A549 (cell line): ENCODE results near the gene C2CD2. TPM values are rescaled to one million over a fixed set of nuclear protein-coding genes. Genes with fewer than 3 reads are reported as not detected.
A peak's percentile ranks its signal among the peaks of the same experiment; 100 is the strongest.

Experiments used
- ATAC-seq, 2 experiments: fragments of 200-7000 bp in 1 of 2; fragments of >200 bp in 1 of 2; cut with Nextera tagmentation in 1 of 2; cut with Tn5 transposase in 1 of 2; 3 replicates each; pipeline versions ENCODE4 v1.8.0 to v1.9.1; 2018 to 2020; ENCODE audit warnings: mild to moderate bottlenecking in 1 of 2, moderate library complexity in 1 of 2
- CTCF ChIA-PET: fragments of 300-600 bp; sonication (Branson Sonifier 250); formaldehyde crosslinking; extraction: SDS; loops from one replicate; lab custom pipeline; 2021; ENCODE audit warnings: antibody characterized with exemption, inconsistent platforms; lab: Yijun Ruan, JAX
- POLR2A ChIA-PET: fragments of 350-600 bp; formaldehyde crosslinking; extraction: SDS; loops from one replicate; lab custom pipeline; 2021; ENCODE audit warnings: antibody characterized with exemption, inconsistent platforms; lab: Yijun Ruan, JAX
- DNase-seq, 2 experiments: peaks; one replicate each; pipeline versions ENCODE4 v3.0.0 to v3.0.0-alpha.2; 2011 to 2016; ENCODE audit warnings: low read depth in 1 of 2, low spot score in 1 of 2
- FAIRE-seq: peaks from 2 replicates; lab custom pipeline; 2011; peaks lifted over from hg19 to GRCh38; lab: Jason Lieb, UNC
- H3K27ac ChIP-seq, 2 experiments: fragments of >200 bp; sonication (Bioruptor Twin); formaldehyde crosslinking; 3 replicates each; pipeline ENCODE4 v1.5.1; 2016 to 2017
- H3K4me1 ChIP-seq: fragments of >200 bp; sonication (Bioruptor Twin); formaldehyde crosslinking; 3 replicates; pipeline ENCODE4 v1.6.1; 2016
- H3K4me2 ChIP-seq: fragments of >200 bp; sonication (Bioruptor Twin); formaldehyde crosslinking; 3 replicates; pipeline ENCODE4 v1.6.1; 2016
- H3K4me3 ChIP-seq: fragments of >200 bp; sonication (Bioruptor Twin); formaldehyde crosslinking; 3 replicates; pipeline ENCODE4 v1.5.1; 2016
- H3K9me3 ChIP-seq: fragments of >200 bp; sonication (Bioruptor Twin); formaldehyde crosslinking; 3 replicates; pipeline ENCODE4 v1.6.1; 2016
- BHLHE40 ChIP-seq: IDR thresholded peaks from 2 replicates; pipeline ENCODE4 v1.6.1; 2012; ENCODE audit warnings: low read depth, low read length, inconsistent platforms
- CHD2 ChIP-seq: fragments of 150-350 bp; IDR thresholded peaks from 2 replicates; pipeline ENCODE4 v1.6.1; 2014; ENCODE audit warnings: low read length; ENCODE audit not compliant: partially characterized antibody
- EHF ChIP-seq: fragments of 250-450 bp; sonication (Bioruptor Pico); IDR thresholded peaks from 2 replicates; pipeline ENCODE4 v1.5.0; 2020; ENCODE audit warnings: mild to moderate bottlenecking
- EHMT2 ChIP-seq: fragments of 200-600 bp; sonication (generic); IDR thresholded peaks from 2 replicates; pipeline ENCODE4 v1.6.1; 2016; ENCODE audit warnings: antibody characterized with exemption, low read depth, mild to moderate bottlenecking, moderate library complexity
- GATA3 ChIP-seq: IDR thresholded peaks from 2 replicates; pipeline ENCODE4 v1.6.1; 2012; ENCODE audit warnings: borderline replicate concordance
- HOXB13 ChIP-seq: fragments of 250-450 bp; sonication (Bioruptor Pico); IDR thresholded peaks from 2 replicates; pipeline ENCODE4 v1.5.0; 2020; ENCODE audit warnings: low read depth, mild to moderate bottlenecking, moderate library complexity
- HOXB5 ChIP-seq: fragments of 250-450 bp; sonication (Bioruptor Pico); IDR thresholded peaks from 2 replicates; pipeline ENCODE4 v1.5.0; 2020; ENCODE audit warnings: mild to moderate bottlenecking, moderate library complexity
- JUN ChIP-seq, 2 experiments: fragments of >200 bp; sonication (Bioruptor Twin); formaldehyde crosslinking; IDR thresholded peaks; 2 replicates in 1 of 2; 3 replicates in 1 of 2; pipeline ENCODE4 v1.6.1; 2016 to 2017
- MAFK ChIP-seq: fragments of 450-650 bp; IDR thresholded peaks from 2 replicates; pipeline ENCODE4 v1.6.1; 2014; ENCODE audit not compliant: partially characterized antibody
- MAX ChIP-seq: IDR thresholded peaks from 2 replicates; pipeline ENCODE4 v1.6.1; 2012
- MYC ChIP-seq: IDR thresholded peaks from 2 replicates; pipeline ENCODE4 v1.6.1; 2012; ENCODE audit warnings: mild to moderate bottlenecking, inconsistent platforms, low read length, improper control_type of control experiment, borderline replicate concordance
- PBX3 ChIP-seq: IDR thresholded peaks from 2 replicates; pipeline ENCODE4 v1.6.1; 2012
- POLR2A ChIP-seq: IDR thresholded peaks from 2 replicates; pipeline ENCODE4 v1.6.1; 2012; ENCODE audit warnings: mild to moderate bottlenecking, low read length
- RARB ChIP-seq: fragments of 250-450 bp; sonication (Bioruptor Pico); IDR thresholded peaks from 2 replicates; pipeline ENCODE4 v1.8.0; 2021; ENCODE audit warnings: mild to moderate bottlenecking, moderate library complexity
- SMC3 ChIP-seq: fragments of >200 bp; sonication (Bioruptor Twin); formaldehyde crosslinking; IDR thresholded peaks from 3 replicates; pipeline ENCODE4 v1.6.1; 2018; ENCODE audit warnings: inconsistent platforms
- USF2 ChIP-seq: fragments of 450-650 bp; IDR thresholded peaks from 2 replicates; pipeline ENCODE4 v1.6.1; 2014; ENCODE audit warnings: antibody characterized with exemption
- WGBS: methylation state at CpG from one replicate; pipeline ENCODE4 v1.1.6; 2017; ENCODE audit errors: missing lambda C conversion rate; 5-methylcytosine and 5-hydroxymethylcytosine counted together
- polyA plus RNA-seq, 4 experiments: library from polyadenylated mRNA; depleted of rRNA in 3 of 4; stranded (reverse); fragments of >200 nt; fragmentation: RNase III in 1 of 4; extraction: RNeasy Plus Mini Kit Qiagen cat#74134 plus additional on column Dnase treatment in 1 of 4; gene quantifications; 2 replicates in 3 of 4; 3 replicates in 1 of 4; pipeline ENCODE4 v1.2.3, GENCODE V29; 2011 to 2017
- TF ChIP-seq, protein P1 (sequence below): fragments of 250-450 bp; sonication (Bioruptor Pico); IDR thresholded peaks from 2 replicates; pipeline ENCODE4 v1.5.0; 2021; ENCODE audit warnings: mild to moderate bottlenecking, moderate library complexity, borderline replicate concordance

C2CD2 gene
- polyA plus RNA-seq, 2 of the 4 experiments (the other 2 are of a cell fraction): 7.0 to 13.5 TPM

GRCh38 chr21:41926807-41927171 lies 27.0 kb downstream of the C2CD2 start:
- Histone ChIP-seq H3K27ac (peak overlapping the region in 1 of 2 experiments; percentile 64; a peak in 3 of 6 replicates), H3K4me1 (peaks cover 22% of the 10 kb centered on the region)

GRCh38 chr21:41926117-41926806 lies 27.6 kb downstream of the C2CD2 start:
- ChIA-PET CTCF (interaction anchor here (0.8 kb wide), 1 partner anchor 110 kb away, joined by 3 read pairs; no protein-coding TSS in a partner anchor), POLR2A (no interaction called here)
- ATAC-seq (peak in 1 of 2 experiments; percentile 38; a peak in 2 of 6 replicates), FAIRE-seq (no peak), DNase-seq (no peak)
- peak overlapping the region in 1 of 2 experiments; percentile 64; a peak in 3 of 6 replicates for H3K27ac ChIP-seq
- WGBS: 63% methylated on average over 11 of the region's 11 CpGs
- H3K9me3 ChIP-seq: no peaks in the 10 kb centered on the region
- no peak for TF ChIP-seq RARB (CRISPR knock-in tag)
- no peak for TF ChIP-seq PBX3
- TF ChIP-seq EHMT2: no peak
- TF ChIP-seq, protein P1, sequence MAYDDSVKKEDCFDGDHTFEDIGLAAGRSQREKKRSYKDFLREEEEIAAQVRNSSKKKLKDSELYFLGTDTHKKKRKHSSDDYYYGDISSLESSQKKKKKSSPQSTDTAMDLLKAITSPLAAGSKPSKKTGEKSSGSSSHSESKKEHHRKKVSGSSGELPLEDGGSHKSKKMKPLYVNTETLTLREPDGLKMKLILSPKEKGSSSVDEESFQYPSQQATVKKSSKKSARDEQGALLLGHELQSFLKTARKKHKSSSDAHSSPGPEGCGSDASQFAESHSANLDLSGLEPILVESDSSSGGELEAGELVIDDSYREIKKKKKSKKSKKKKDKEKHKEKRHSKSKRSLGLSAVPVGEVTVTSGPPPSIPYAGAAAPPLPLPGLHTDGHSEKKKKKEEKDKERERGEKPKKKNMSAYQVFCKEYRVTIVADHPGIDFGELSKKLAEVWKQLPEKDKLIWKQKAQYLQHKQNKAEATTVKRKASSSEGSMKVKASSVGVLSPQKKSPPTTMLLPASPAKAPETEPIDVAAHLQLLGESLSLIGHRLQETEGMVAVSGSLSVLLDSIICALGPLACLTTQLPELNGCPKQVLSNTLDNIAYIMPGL (CRISPR knock-in tag): no peak
- no peak for TF ChIP-seq JUN (IDR thresholded peaks at IDR 0.05)
- no peak for TF ChIP-seq MAX
- TF ChIP-seq MAFK: no peak
- no peak for TF ChIP-seq GATA3
- TF ChIP-seq USF2: no peak
- TF ChIP-seq CHD2: no peak
- no peak for TF ChIP-seq SMC3
- H3K4me3 ChIP-seq: no peak overlapping the region
- H3K4me1 ChIP-seq: peaks cover 18% of the 10 kb centered on the region
- peak overlapping the region; percentile 39 for H3K4me2 ChIP-seq

More at GRCh38 chr21:41926807-41927171, 27.0 kb downstream of the C2CD2 start:
- 37% methylated on average over 3 of the region's 3 CpGs for WGBS
- FAIRE-seq (no peak), ATAC-seq (no peak), DNase-seq (no peak)
- Histone ChIP-seq H3K4me3 (no peak overlapping the region), H3K4me2 (peak overlapping the region; percentile 39), H3K9me3 (no peaks in the 10 kb centered on the region)
- TF ChIP-seq HOXB5: no peak
- TF ChIP-seq BHLHE40: no peak
- no peak for TF ChIP-seq EHF (CRISPR knock-in tag)
- TF ChIP-seq, protein P1 (CRISPR knock-in tag): no peak
- no peak for TF ChIP-seq HOXB13 (CRISPR knock-in tag)
- no peak for TF ChIP-seq RARB (CRISPR knock-in tag)
- no peak for TF ChIP-seq POLR2A
- no peak for TF ChIP-seq USF2
- TF ChIP-seq SMC3: no peak
- no peak for TF ChIP-seq MYC
- POLR2A ChIA-PET: no interaction called here
- CTCF ChIA-PET: no interaction called here
